Uterus (tissue), 2 donors: ENCODE results near the gene RUNX1.

Source experiments
- POLR2A ChIP-seq, 2 donors: fragments of 450-650 bp; IDR thresholded peaks; one replicate each; pipeline ENCODE4 v1.6.1; 2016; ENCODE audit warnings: antibody characterized with exemption in 2 of 2, mild to moderate bottlenecking in 1 of 2, moderate library complexity in 1 of 2
- TF ChIP-seq, protein P1 (sequence below), 4 experiments: fragments of 200-600 bp in 2 of 4; fragments of 450-650 bp in 2 of 4; sonication (generic) in 2 of 4; IDR thresholded peaks; one replicate each; pipeline ENCODE4 v1.5.1; 2016 to 2019; ENCODE audit warnings: antibody characterized with exemption in 4 of 4, mild to moderate bottlenecking in 2 of 4, moderate library complexity in 1 of 4

DNA sequence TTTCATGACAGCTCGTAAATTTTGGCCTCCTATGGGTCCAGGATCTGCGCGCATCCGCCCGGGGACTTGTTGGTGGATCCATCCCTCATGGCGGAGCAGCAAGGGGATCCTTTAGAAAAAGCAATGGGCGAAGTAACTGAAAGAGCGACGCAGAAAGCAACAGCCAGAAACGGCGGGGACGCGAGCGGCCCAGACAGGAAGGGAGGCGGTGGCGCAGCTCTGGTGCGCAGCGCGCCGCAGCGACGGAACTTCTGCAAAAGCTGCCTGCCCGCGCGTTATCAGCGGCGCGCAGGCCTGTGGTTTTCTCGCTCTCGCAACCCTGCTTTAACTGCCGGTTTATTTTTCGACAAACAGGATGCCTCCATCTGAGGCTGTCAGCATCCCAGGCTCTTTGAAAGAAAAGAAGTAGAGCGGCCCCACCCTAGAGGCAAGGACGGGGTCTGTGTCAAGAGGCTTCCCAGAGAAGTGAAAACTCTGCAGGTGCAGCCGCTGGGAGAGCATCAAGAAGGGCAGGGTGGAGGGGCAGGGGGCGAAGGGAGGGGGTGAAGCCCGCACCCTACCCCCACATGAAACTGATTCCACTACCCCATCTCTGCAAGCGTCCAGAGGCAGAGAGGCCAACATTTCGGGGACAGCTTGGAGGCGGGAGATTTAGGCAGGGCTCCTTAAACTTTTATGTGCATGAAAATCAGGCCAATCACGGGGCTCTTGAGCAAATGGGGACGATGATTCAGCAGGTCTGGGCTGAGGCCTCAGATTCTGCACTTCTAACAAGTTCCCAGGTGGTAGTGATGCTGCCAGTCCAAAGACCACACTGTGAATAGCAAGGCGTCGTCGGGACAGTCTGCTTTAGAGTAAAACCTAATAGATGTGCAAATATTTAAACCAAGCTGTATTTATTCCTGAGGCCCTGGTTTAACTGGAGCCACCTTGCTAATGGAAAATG, 22.2 kb downstream of the RUNX1 start:
- TF ChIP-seq POLR2A (IDR thresholded peaks at IDR 0.05), result no peak
- TF ChIP-seq, protein P1, sequence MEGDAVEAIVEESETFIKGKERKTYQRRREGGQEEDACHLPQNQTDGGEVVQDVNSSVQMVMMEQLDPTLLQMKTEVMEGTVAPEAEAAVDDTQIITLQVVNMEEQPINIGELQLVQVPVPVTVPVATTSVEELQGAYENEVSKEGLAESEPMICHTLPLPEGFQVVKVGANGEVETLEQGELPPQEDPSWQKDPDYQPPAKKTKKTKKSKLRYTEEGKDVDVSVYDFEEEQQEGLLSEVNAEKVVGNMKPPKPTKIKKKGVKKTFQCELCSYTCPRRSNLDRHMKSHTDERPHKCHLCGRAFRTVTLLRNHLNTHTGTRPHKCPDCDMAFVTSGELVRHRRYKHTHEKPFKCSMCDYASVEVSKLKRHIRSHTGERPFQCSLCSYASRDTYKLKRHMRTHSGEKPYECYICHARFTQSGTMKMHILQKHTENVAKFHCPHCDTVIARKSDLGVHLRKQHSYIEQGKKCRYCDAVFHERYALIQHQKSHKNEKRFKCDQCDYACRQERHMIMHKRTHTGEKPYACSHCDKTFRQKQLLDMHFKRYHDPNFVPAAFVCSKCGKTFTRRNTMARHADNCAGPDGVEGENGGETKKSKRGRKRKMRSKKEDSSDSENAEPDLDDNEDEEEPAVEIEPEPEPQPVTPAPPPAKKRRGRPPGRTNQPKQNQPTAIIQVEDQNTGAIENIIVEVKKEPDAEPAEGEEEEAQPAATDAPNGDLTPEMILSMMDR (IDR thresholded peaks at IDR 0.05), result no peak
